Sigmoid colon (tissue), 7 donors: Measurements from ENCODE around the gene SLC8A1. TPM values are rescaled to one million over a fixed set of nuclear protein-coding genes. Genes with fewer than 3 reads are reported as not detected.

Experiments
- DNase-seq: peaks from one replicate; pipeline ENCODE4 v3.0.0-alpha.2; 2019
- H3K27ac ChIP-seq, 4 donors: fragments of 200-600 bp; sonication (generic); one replicate each; pipeline ENCODE4 v1.5.1; 2016 to 2019; ENCODE audit warnings: mild to moderate bottlenecking in 1 of 4
- H3K27me3 ChIP-seq, 3 donors: fragments of 200-600 bp; sonication (generic); one replicate each; pipeline ENCODE4 v1.5.1; 2019; ENCODE audit warnings: mild to moderate bottlenecking in 1 of 3
- H3K36me3 ChIP-seq, 4 donors: fragments of 200-600 bp; sonication (generic); one replicate each; pipeline ENCODE4 v1.5.1; 2016 to 2019
- H3K4me1 ChIP-seq, 4 donors: fragments of 200-600 bp; sonication (generic); one replicate each; pipeline ENCODE4 v1.5.1; 2017 to 2019
- H3K4me3 ChIP-seq, 4 donors: fragments of 200-600 bp; sonication (generic); one replicate each; pipeline ENCODE4 v1.5.1; 2017 to 2019; ENCODE audit warnings: mild to moderate bottlenecking in 2 of 4, moderate library complexity in 1 of 4
- H3K9me3 ChIP-seq, 4 donors: fragments of 200-600 bp in 3 of 4; sonication (generic) in 3 of 4; one replicate each; pipeline versions ENCODE4 v1.5.1 to v1.6.1; 2013 to 2019
- EP300 ChIP-seq, 4 donors: sonication (generic); formaldehyde crosslinking; IDR thresholded peaks; one replicate each; pipeline ENCODE4 v1.6.1; 2017; ENCODE audit warnings: antibody characterized with exemption in 4 of 4
- POLR2A ChIP-seq, 2 donors: fragments of 450-650 bp; IDR thresholded peaks; one replicate each; pipeline ENCODE4 v1.6.1; 2016; ENCODE audit warnings: antibody characterized with exemption in 2 of 2, mild to moderate bottlenecking in 2 of 2, moderate library complexity in 2 of 2
- POLR2AphosphoS5 ChIP-seq, 4 donors: sonication (generic); formaldehyde crosslinking; IDR thresholded peaks; one replicate each; pipeline ENCODE4 v1.6.1; 2017; ENCODE audit warnings: antibody characterized with exemption in 4 of 4
- WGBS, 2 donors: extraction: QIAGEN DNeasy Blood & Tissue Kit; methylation state at CpG; one replicate each; pipeline ENCODE4 v1.1.7; 2013; 5-methylcytosine and 5-hydroxymethylcytosine counted together
- intact Hi-C: fragments of 100-400 bp; cut with DNase I; formaldehyde crosslinking; loops from one replicate; pipeline ENCODE4 v1.15.1; 2023
- polyA plus RNA-seq, 3 donors: library from polyadenylated mRNA; stranded (reverse); fragments of 200-250 nt; gene quantifications; one replicate each; pipeline ENCODE4 v1.2.3, GENCODE V29; 2013
- total RNA-seq, 4 donors: library from RNA; depleted of rRNA; stranded (reverse); fragments of >200 nt; gene quantifications; one replicate each; pipeline ENCODE4 v1.1.0, GENCODE V29; 2016
- TF ChIP-seq, protein P1 (sequence below), 4 experiments: fragments of 450-650 bp in 3 of 4; fragments of 200-600 bp in 1 of 4; IDR thresholded peaks; one replicate each; pipeline ENCODE4 v1.5.1; 2016 to 2019; ENCODE audit warnings: antibody characterized with exemption in 4 of 4, mild to moderate bottlenecking in 3 of 4, moderate library complexity in 2 of 4
- donor health status: healthy with polysubstance abuse.
- donor health status: Bipolar disorder and iron deficiency.
- donor health status: healthy.

The SLC8A1 gene
- total and polyA plus RNA-seq, 7 donors: 0.60 to 337 (median 229) TPM

DNA sequence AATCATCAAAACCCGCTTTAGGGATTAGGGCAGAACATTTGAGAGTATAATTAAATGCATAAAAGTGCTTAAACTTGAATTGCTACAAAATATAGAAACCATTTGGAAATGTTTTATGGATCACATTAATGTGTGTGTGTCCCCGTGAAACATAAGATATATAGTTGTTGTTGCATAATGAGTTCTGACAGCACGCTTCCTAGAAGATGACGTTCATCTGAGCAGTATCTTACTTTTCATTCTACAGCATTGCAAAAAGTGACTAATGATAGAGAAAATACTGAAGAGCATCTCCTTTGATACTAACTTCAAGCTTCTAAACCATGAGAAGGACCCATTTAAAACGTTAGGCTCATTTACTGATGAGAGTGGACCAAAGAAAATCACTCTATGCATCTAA lies 63.7 kb downstream of the SLC8A1 start:
- Histone ChIP-seq H3K4me3 (no peak overlapping the region), H3K4me1 (peaks cover 0 to 29% (median 15%) of the 10 kb centered on the region in 4 donors), H3K27ac (peak overlapping the region in 1 of 4 donors; percentile 19), H3K36me3 (no peaks in the 10 kb centered on the region), H3K9me3 (no peaks in the 10 kb centered on the region), H3K27me3 (no peaks in the 10 kb centered on the region)
- 75 to 80% methylated on average over 5 of the region's 5 CpGs for WGBS, 2 donors
- intact Hi-C loops: no loop called here
- TF ChIP-seq, protein P1, sequence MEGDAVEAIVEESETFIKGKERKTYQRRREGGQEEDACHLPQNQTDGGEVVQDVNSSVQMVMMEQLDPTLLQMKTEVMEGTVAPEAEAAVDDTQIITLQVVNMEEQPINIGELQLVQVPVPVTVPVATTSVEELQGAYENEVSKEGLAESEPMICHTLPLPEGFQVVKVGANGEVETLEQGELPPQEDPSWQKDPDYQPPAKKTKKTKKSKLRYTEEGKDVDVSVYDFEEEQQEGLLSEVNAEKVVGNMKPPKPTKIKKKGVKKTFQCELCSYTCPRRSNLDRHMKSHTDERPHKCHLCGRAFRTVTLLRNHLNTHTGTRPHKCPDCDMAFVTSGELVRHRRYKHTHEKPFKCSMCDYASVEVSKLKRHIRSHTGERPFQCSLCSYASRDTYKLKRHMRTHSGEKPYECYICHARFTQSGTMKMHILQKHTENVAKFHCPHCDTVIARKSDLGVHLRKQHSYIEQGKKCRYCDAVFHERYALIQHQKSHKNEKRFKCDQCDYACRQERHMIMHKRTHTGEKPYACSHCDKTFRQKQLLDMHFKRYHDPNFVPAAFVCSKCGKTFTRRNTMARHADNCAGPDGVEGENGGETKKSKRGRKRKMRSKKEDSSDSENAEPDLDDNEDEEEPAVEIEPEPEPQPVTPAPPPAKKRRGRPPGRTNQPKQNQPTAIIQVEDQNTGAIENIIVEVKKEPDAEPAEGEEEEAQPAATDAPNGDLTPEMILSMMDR (IDR thresholded peaks at IDR 0.05): no peak
- TF ChIP-seq POLR2A (IDR thresholded peaks at IDR 0.05) (no peak), EP300 (IDR thresholded peaks at IDR 0.05) (no peak), POLR2AphosphoS5 (IDR thresholded peaks at IDR 0.05) (no peak)
- no peak for DNase-seq

GRCh38 chr2:40386177-40386576 lies 65.7 kb downstream of the SLC8A1 start:
- Histone ChIP-seq H3K4me1 (peaks cover 0 to 17% (median 6%) of the 10 kb centered on the region in 4 donors), H3K27ac (no peak overlapping the region), H3K36me3 (no peaks in the 10 kb centered on the region), H3K4me3 (no peak overlapping the region), H3K9me3 (no peaks in the 10 kb centered on the region), H3K27me3 (no peaks in the 10 kb centered on the region)
- intact Hi-C loops: no loop called here
- TF ChIP-seq EP300 (IDR thresholded peaks at IDR 0.05) (no peak), POLR2A (IDR thresholded peaks at IDR 0.05) (no peak), POLR2AphosphoS5 (IDR thresholded peaks at IDR 0.05) (no peak)
- TF ChIP-seq, protein P1 (IDR thresholded peaks at IDR 0.05): no peak
- DNase-seq: no peak
- 26 to 61% methylated on average over 2 of the region's 2 CpGs for WGBS, 2 donors

GRCh38 chr2:40384714-40385113 lies 67.2 kb downstream of the SLC8A1 start:
- WGBS, 2 donors: 17 to 52% methylated on average over 2 of the region's 2 CpGs
- no peak overlapping the region for H3K4me3 ChIP-seq
- H3K9me3 ChIP-seq: no peaks in the 10 kb centered on the region
- H3K27ac ChIP-seq: peak overlapping the region in 2 of 4 donors; percentile 28
- TF ChIP-seq POLR2A (IDR thresholded peaks at IDR 0.05): no peak
- TF ChIP-seq POLR2AphosphoS5 (IDR thresholded peaks at IDR 0.05): peak in 1 of 4 donors; percentile 43
- TF ChIP-seq EP300 (IDR thresholded peaks at IDR 0.05): no peak
- TF ChIP-seq, protein P1 (IDR thresholded peaks at IDR 0.05): no peak
- intact Hi-C loops: no loop called here
- H3K36me3 ChIP-seq: no peaks in the 10 kb centered on the region
- no peak for DNase-seq
- no peaks in the 10 kb centered on the region for H3K27me3 ChIP-seq
- H3K4me1 ChIP-seq: peaks cover 0 to 31% (median 17%) of the 10 kb centered on the region in 4 donors

DNA sequence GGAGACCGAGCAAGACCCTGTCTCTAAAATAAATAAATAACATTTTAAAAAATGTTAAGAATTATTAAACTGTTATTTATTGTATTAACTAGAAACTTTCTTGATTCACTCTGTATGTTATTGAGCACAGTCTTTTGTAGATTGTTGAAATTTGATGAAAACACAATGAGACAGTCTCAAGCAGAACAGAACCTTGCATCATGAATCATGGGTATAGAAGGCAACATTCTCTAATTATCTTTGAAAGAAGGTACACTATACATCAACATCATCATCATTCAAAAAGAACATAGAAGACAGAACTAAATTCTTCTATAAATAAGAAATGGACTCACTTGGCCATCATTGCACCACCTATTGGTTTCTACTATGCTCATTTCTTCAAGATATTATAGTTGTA lies 67.7 kb downstream of the SLC8A1 start:
- Histone ChIP-seq H3K27me3 (no peaks in the 10 kb centered on the region), H3K27ac (peak overlapping the region in 1 of 4 donors; percentile 28), H3K9me3 (no peaks in the 10 kb centered on the region), H3K36me3 (no peaks in the 10 kb centered on the region), H3K4me3 (no peak overlapping the region), H3K4me1 (peaks cover 0 to 31% (median 17%) of the 10 kb centered on the region in 4 donors)
- TF ChIP-seq POLR2AphosphoS5 (IDR thresholded peaks at IDR 0.05): no peak
- TF ChIP-seq, protein P1 (IDR thresholded peaks at IDR 0.05): no peak
- TF ChIP-seq EP300 (IDR thresholded peaks at IDR 0.05): no peak
- TF ChIP-seq POLR2A (IDR thresholded peaks at IDR 0.05): no peak
- WGBS, 2 donors: 74 to 89% methylated on average over 1 of the region's 1 CpG
- DNase-seq: no peak
- intact Hi-C loops: no loop called here

- peak; percentile 29 to 68 (median 42) for TF ChIP-seq POLR2AphosphoS5 (IDR thresholded peaks at IDR 0.05)
- TF ChIP-seq EP300 (IDR thresholded peaks at IDR 0.05): no peak
- Histone ChIP-seq H3K36me3 (no peaks in the 10 kb centered on the region), H3K4me3 (no peak overlapping the region), H3K4me1 (peaks cover 0 to 31% (median 17%) of the 10 kb centered on the region in 4 donors), H3K27me3 (no peaks in the 10 kb centered on the region), H3K27ac (peak overlapping the region in 2 of 4 donors; percentile 55 to 67), H3K9me3 (no peaks in the 10 kb centered on the region)
- intact Hi-C loops: no loop called here
- 84 to 93% methylated on average over 2 of the region's 2 CpGs for WGBS, 2 donors
- DNase-seq: no peak
Measured at GRCh38 chr2:40380721-40381120, 71.2 kb downstream of the SLC8A1 start.
